Activated B cell treated with CpG ODN at 0.5 μM for 24 hours (primary cell): ENCODE results near the gene KRT31. TPM values are rescaled to one million over a fixed set of nuclear protein-coding genes. Genes with fewer than 3 reads are reported as not detected.
"Not testable (repeated sequence)": the region's sequence is repeated elsewhere in the genome, so short reads cannot be mapped to it uniquely, and the experiment has no call there.

Experiments used
- ATAC-seq: fragments of 200-7000 bp; cut with Tn5 transposase; one replicate; pipeline ENCODE4 v1.10.0; 2021; ENCODE audit warnings: low read depth, mild to moderate bottlenecking, moderate library complexity
- CTCF ChIA-PET: fragments of 350-600 bp; sonication (Branson Sonifier 250); formaldehyde crosslinking; loops from one replicate; lab custom pipeline; 2021; ENCODE audit warnings: antibody characterized with exemption; lab: Charles Lee
- POLR2A ChIA-PET: fragments of 350-600 bp; sonication (Branson Sonifier 250); formaldehyde crosslinking; loops from one replicate; lab custom pipeline; 2021; ENCODE audit warnings: antibody characterized with exemption; lab: Charles Lee
- DNase-seq: peaks from one replicate; pipeline ENCODE4 v3.0.0; 2022
- H3K27ac Mint-ChIP-seq: one replicate; pipeline ENCODE4 v1.8.0; 2020; ENCODE audit warnings: mixed read lengths
- H3K27me3 Mint-ChIP-seq: one replicate; pipeline ENCODE4 v1.8.0; 2021; ENCODE audit warnings: mixed read lengths
- H3K36me3 Mint-ChIP-seq: one replicate; pipeline ENCODE4 v1.8.0; 2021; ENCODE audit warnings: low read depth, mixed read lengths
- H3K4me1 Mint-ChIP-seq: one replicate; pipeline ENCODE4 v1.8.0; 2021; ENCODE audit warnings: mixed read lengths
- H3K4me3 Mint-ChIP-seq: one replicate; pipeline ENCODE4 v1.8.0; 2020; ENCODE audit warnings: mild to moderate bottlenecking, mixed read lengths
- H3K9me3 Mint-ChIP-seq: one replicate; pipeline ENCODE4 v1.8.0; 2020; ENCODE audit warnings: mixed read lengths
- intact Hi-C: fragments of 100-400 bp; cut with micrococcal nuclease; formaldehyde crosslinking; loops from one replicate; pipeline ENCODE4 v1.15.1; 2024
- total RNA-seq: library from RNA; stranded (reverse); gene quantifications from 2 replicates; pipeline ENCODE4 v1.2.3, GENCODE V29; 2022
- TF ChIP-seq, protein P1 (sequence below): fragments of 200-600 bp; IDR thresholded peaks from one replicate; pipeline ENCODE4 v1.8.0; 2022; ENCODE audit warnings: antibody characterized with exemption, mild to moderate bottlenecking

KRT31 gene
- total RNA-seq, 1 donor from 2014 or later = not detected

DNA sequence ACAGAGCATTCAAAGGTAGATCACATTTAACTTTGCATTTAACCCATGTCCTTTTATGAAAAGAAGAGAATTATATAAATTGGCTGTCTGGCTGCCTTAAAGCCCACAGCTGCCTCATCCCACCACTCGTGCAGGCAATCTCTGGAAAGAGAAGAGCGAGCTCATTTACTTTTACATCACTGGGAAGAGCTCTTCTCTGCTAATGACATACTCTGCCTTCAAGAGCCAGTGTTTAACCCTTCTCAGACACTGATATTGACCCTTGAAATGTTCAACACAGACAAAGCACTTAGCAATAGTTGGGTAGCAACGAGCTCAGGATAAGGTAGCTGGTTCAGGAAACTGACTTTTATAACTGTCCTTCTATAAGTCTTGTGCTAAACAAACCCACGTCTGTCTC is 36.6 kb upstream of the KRT31 start:
- intact Hi-C loops = no loop called here
- no peaks in the 10 kb centered on the region for H3K36me3 Mint-ChIP-seq
- DNase-seq = no peak
- TF ChIP-seq, protein P1, sequence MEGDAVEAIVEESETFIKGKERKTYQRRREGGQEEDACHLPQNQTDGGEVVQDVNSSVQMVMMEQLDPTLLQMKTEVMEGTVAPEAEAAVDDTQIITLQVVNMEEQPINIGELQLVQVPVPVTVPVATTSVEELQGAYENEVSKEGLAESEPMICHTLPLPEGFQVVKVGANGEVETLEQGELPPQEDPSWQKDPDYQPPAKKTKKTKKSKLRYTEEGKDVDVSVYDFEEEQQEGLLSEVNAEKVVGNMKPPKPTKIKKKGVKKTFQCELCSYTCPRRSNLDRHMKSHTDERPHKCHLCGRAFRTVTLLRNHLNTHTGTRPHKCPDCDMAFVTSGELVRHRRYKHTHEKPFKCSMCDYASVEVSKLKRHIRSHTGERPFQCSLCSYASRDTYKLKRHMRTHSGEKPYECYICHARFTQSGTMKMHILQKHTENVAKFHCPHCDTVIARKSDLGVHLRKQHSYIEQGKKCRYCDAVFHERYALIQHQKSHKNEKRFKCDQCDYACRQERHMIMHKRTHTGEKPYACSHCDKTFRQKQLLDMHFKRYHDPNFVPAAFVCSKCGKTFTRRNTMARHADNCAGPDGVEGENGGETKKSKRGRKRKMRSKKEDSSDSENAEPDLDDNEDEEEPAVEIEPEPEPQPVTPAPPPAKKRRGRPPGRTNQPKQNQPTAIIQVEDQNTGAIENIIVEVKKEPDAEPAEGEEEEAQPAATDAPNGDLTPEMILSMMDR = no peak
- peaks cover 2% of the 10 kb centered on the region for H3K27me3 Mint-ChIP-seq
- CTCF ChIA-PET = no interaction called here
- POLR2A ChIA-PET = no interaction called here
- no peaks in the 10 kb centered on the region for H3K9me3 Mint-ChIP-seq
- H3K27ac Mint-ChIP-seq = no peak overlapping the region
- no peak for ATAC-seq
- no peaks in the 10 kb centered on the region for H3K4me1 Mint-ChIP-seq
- no peak overlapping the region for H3K4me3 Mint-ChIP-seq

DNA sequence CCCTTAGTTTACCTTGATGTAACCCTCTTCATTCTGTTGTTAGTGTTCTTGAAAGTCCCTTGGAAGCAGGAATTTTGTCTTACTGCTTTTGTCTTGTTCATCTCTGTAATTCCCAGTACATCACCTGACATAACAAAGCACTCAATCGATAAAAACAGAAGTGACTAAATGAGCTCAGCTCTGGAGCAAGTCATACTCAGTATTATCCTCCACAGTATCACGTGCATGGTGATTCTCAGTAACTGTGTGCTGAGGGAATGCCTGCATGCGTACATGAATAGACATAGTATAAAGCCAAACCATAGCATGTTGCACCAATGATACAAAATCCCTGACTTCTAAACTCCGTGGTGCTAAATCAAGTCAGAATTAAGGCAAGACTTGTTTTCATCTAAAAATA is 36.2 kb upstream of the KRT31 start:
- no peaks in the 10 kb centered on the region for H3K36me3 Mint-ChIP-seq
- H3K27ac Mint-ChIP-seq = no peak overlapping the region
- ATAC-seq = no peak
- intact Hi-C loops = no loop called here
- CTCF ChIA-PET = interaction anchor here (0.6 kb wide), 1 partner anchor 255 kb away, joined by 3 read pairs; no protein-coding TSS in a partner anchor
- TF ChIP-seq, protein P1 = no peak
- peaks cover 6% of the 10 kb centered on the region for H3K27me3 Mint-ChIP-seq
- no peaks in the 10 kb centered on the region for H3K9me3 Mint-ChIP-seq
- no peak overlapping the region for H3K4me3 Mint-ChIP-seq
- no peaks in the 10 kb centered on the region for H3K4me1 Mint-ChIP-seq
- POLR2A ChIA-PET = no interaction called here
- no peak for DNase-seq

DNA sequence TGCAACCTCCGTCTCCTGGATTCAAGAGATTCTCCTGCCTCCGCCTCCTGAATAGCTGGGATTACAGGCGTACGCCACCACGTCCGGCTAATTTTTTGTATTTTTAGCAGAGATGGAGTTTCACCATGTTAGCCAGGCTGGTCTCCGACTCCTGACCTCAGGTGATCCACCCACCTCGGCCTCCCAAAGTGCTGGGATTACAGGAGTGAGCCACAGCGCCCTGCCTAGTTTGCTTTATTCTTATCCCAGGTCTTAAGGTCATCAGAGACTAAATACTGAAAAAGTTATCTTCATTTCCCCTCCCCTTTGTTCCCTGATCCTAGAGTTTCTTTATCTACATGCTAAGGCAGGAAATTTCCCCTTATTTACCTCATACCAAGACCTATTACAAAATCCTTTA is 33.0 kb upstream of the KRT31 start:
- POLR2A ChIA-PET, DNase-seq, H3K27ac Mint-ChIP-seq, H3K36me3 Mint-ChIP-seq, H3K27me3 Mint-ChIP-seq, ATAC-seq, H3K9me3 Mint-ChIP-seq, H3K4me1 Mint-ChIP-seq, H3K4me3 Mint-ChIP-seq, CTCF ChIA-PET, intact Hi-C loops: not testable (repeated sequence)

DNA sequence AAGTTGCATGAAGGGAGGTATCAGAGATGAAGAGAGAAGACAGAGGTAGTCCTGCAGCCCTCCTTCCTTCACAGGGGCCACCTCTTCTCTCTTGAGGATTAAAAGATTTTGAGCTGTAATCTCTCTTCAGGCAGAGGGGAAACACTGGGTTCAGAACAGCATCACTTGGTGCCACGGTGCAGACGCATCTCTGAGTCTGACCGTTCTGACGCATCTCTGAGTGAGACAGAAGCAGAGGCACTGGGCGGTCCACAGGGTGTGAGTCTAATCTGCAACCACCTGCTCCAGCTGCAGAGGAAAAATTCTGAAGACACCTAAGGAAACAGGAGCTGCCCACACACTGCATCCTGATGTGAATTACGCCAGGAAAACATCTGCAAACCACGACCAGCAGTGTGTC is 32.3 kb upstream of the KRT31 start:
- H3K9me3 Mint-ChIP-seq = no peaks in the 10 kb centered on the region
- CTCF ChIA-PET = no interaction called here
- ATAC-seq (no peak), DNase-seq (no peak)
- no peaks in the 10 kb centered on the region for H3K36me3 Mint-ChIP-seq
- H3K4me3 Mint-ChIP-seq = no peak overlapping the region
- H3K27me3 Mint-ChIP-seq = peaks cover 8% of the 10 kb centered on the region
- H3K4me1 Mint-ChIP-seq = no peaks in the 10 kb centered on the region
- intact Hi-C loops = no loop called here
- TF ChIP-seq, protein P1 = no peak
- H3K27ac Mint-ChIP-seq = no peak overlapping the region
- POLR2A ChIA-PET = no interaction called here

DNA sequence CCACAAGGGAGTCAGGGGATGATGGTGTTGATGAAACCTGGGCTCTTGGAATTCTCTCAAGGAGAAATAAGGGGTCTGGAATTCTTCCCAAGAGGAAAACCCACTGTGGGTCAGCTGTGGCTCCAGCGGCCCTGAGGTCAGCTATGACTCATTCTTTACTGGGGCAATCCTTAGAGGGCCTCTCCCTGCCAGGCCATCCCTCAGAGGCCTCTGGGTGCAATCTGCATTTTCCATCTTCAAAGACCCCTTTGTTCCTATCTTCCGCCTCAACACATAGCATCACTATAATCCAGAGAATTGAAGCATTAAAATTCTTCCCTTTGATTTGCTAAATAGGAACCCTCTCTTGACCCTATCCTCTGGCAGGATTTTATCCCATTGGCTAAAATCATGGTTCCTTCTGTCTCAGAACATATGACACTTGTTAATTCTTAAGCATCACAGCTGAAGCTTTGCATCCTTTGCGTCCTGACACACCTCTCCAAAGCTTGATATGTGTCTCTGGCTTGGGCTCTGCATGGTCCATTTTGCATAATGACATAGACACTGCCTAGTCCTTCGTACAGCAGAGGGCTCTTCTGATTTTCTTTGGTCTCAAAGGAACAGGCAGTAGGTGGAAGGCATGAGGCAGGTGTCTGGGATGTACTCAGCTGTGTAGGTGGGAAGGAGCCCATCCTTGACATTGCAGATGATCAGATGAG is 31.3 kb upstream of the KRT31 start:
- intact Hi-C loops = no loop called here
- H3K4me1 Mint-ChIP-seq = no peaks in the 10 kb centered on the region
- H3K4me3 Mint-ChIP-seq = no peak overlapping the region
- ATAC-seq = no peak
- no peaks in the 10 kb centered on the region for H3K9me3 Mint-ChIP-seq
- H3K36me3 Mint-ChIP-seq = no peaks in the 10 kb centered on the region
- ChIA-PET CTCF (no interaction called here), POLR2A (no interaction called here)
- DNase-seq = no peak
- TF ChIP-seq, protein P1 = no peak
- no peak overlapping the region for H3K27ac Mint-ChIP-seq
- peaks cover 9% of the 10 kb centered on the region for H3K27me3 Mint-ChIP-seq
